Activated T-cell treated with anti-CD3 and anti-CD28 coated beads, Interleukin-2, amount 50 U/mL, for 1 hour (primary cell): Measurements from ENCODE around the gene TRAF3.
"Not testable (repeated sequence)": the region's sequence is repeated elsewhere in the genome, so short reads cannot be mapped to it uniquely, and the experiment has no call there.

ENCODE experiments used
- DNase-seq: peaks from one replicate; pipeline ENCODE4 v3.0.0-alpha.2; 2020

The TRAF3 gene

GRCh38 chr14:102868956-102869547, 91.8 kb downstream of the TRAF3 start:
- no peak for DNase-seq

DNA sequence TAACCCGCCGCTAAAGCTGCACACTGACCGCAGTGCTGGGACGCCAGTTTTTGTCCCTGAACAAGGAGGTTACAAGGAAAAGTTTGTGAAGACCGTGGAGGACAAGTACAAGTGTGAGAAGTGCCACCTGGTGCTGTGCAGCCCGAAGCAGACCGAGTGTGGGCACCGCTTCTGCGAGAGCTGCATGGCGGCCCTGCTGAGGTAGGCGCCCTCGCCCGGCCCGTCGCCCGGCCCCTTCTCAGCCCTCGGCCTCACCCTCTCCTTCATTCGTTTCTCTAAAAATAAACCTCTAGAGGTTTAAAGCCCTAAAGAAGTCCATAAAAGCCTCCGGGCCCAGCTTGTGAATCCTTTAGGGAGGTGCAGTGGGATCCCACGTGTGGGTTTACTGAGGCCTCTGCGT, 93.0 kb downstream of the TRAF3 start:
- no peak for DNase-seq

DNA sequence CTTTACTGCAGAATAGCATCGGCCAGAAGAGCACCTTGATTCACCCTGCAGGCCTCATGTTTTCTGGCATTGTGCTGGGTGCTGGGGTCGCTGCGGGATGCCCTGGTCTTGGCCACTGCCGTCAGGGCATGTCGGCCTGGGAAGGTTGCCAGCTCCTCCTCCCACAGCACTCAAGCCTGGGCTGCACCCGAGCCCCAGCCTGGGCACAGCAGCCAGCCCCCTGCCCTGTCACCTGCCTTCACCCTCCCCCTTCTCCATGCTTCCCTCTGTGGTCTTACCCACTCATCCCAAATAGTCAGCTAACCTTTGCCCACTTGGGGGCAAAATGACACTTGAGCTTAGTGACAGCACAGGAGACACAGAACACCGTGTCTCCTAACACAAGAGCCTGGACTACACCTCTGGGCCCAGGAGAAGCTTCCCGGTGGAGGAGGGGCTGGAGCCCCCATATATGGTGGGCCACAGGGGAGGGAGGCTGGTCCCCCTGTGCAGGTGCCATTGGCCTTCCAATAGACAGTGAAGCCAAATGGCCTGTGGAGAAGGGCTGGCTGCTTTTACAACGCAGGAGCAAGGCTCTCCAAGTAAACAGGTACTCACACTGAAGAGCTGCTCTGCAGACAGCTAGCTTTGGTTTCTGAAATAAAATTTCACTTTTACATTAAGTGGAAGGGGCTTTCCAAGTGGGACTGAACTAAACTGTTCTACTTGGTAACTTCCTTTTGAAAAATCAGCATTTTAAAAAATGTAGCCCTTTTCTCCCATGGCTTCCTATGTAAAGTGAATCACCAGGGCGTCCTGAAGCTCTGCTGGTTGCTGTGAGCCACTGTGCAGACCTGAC, 94.0 kb downstream of the TRAF3 start:
- no peak for DNase-seq

DNA sequence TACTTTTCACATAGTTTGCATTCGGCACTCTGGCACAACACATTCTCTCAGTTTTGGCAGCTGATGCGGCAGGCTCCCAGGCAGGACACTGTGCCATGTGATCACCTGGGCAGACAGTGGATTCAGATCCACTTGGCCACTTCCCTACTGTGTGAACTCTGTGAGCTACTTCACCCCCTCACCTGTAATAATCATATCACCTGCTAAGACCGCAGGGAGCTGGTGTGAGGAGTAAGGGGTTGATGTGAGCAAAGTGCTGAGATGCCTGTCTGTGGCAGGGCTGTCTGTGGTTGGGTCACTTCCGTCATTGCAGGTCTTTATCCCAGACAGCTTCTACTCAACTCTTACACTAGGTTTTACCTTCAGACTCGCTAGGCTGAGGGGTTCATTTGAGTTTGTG, 94.8 kb downstream of the TRAF3 start:
- DNase-seq = no peak

- no peak for DNase-seq
These were observed 95.9 kb downstream of the TRAF3 start for GRCh38 chr14:102873131-102873530.

DNA sequence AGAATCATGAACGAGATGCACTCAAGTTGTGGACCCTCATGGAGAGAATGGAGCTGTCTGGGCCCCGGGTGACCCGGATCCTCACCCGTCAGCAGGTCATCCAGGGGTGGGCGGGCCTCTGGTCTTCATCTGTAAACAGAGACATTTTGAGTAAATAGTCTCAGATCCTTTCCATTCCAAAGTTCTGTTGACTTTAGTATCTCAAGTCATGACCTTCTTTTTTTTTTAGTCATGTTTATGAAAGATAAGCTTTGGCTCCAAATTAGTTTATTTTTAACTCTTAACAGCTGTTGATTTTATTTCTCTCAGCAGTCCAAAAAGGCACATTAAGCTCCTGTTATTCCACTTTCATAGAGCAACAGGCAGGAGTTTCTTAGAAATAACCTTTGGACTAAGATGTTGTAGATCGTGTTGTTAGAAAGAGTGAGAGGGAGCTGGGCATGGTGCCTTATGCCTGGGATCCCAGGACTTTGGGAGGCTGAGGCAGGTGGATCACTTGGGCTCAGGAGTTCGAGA, 96.4 kb downstream of the TRAF3 start:
- DNase-seq = no peak

- DNase-seq = no peak
These were observed 98.4 kb downstream of the TRAF3 start for GRCh38 chr14:102875652-102876051.

DNA sequence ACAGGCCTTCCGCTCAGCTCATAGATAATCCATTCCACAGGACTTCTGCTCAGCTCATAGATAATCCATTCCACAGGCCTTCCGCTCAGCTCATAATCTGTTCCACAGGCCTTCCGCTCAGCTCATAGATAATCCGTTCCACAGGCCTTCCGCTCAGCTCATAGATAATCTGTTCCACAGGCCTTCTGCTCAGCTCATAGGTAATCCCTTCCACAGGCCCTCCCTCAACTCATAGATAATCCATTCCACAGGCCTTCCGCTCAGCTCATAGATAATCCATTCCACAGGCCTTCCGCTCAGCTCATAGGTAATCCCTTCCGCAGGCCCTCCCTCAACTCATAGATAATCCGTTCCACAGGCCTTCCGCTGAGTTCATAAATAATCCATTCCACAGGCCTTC, 100.3 kb downstream of the TRAF3 start:
- DNase-seq = not testable (repeated sequence)

DNA sequence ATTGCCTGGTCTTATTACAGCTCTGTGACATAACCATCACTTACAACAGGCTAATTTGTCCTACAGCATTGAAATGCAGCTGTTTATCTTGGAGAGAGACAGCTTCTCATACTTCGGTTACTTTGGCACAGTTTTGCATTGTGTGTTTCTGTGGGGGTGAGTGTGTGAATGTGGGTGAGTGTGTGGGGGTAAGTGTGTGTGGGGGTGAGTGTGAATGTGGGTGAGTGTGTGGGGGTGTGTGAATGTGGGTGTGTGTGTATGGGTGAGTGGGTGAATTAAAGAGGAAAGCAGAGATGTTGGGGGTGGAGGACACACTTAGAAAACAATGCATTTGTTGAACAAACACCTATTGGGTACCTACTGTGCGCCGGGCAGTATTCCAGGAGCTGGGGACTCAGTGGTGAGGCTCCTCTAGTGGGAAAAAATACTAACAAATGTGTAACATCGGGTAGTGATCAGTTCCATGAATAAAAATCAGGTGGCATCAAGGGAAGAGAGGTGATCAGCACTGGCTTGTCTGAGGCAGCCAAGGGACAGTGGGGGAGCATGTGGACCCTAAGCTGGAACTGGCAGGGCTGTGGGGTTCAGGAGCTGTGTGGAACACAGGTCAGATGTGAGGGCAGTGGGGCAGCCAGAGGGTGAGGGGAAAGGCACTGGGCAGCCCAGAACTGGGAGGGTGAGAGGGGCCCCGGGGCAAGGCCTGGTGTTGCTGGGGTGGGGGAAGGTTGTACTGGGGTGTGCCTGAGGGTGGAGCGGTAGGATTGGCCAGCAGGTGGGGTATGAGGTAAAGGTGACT, 101.1 kb downstream of the TRAF3 start:
- DNase-seq = no peak

DNA sequence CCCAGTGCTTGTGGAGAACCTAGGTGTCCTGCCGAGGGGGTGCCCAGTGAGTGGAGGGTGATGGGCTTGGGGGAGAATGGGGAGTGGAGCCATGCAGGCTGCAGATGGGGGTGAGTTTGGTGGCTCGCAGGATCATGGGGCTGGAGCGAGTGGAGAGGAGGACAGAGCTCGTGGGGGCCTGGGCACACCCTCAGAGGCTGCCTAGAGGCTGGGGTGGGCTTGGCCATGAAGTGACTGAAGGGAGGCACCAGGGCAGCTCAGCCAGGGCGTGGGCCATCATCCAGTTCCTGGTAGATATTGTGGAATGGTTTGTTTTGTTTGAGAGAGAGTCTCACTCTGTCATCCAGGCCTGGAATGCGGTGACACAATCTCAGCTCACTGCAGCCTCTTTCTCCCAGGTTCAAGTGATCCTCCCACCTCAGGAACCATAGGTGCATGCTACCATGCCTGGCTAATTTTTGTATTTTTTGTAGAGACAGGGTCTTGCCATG, 101.8 kb downstream of the TRAF3 start:
- no peak for DNase-seq

- no peak for DNase-seq
These were observed 105.1 kb downstream of the TRAF3 start for GRCh38 chr14:102882226-102882906.

- DNase-seq = no peak
These were observed 105.9 kb downstream of the TRAF3 start for GRCh38 chr14:102883089-102883541.

DNA sequence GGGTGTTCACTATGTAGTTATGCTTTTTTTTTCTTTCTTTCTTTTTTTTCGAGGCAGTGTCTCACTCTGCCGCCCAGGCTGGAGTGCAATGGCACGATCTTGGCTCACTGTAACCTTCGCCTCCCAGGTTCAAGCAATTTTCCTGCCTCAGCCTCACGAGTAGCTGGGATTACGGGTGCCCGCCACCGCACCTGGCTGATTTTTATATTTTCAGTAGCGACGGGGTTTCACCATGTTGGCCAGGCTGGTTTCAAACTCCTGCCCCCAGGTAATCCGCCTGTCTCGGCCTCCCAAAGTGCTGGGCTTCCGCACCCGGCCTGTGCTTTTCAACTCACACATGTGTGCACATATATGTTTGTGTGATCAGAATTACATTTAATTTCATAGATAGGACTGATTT, 106.3 kb downstream of the TRAF3 start:
- no peak for DNase-seq

- no peak for DNase-seq
These were observed 108.6 kb downstream of the TRAF3 start for GRCh38 chr14:102885737-102886447.

DNA sequence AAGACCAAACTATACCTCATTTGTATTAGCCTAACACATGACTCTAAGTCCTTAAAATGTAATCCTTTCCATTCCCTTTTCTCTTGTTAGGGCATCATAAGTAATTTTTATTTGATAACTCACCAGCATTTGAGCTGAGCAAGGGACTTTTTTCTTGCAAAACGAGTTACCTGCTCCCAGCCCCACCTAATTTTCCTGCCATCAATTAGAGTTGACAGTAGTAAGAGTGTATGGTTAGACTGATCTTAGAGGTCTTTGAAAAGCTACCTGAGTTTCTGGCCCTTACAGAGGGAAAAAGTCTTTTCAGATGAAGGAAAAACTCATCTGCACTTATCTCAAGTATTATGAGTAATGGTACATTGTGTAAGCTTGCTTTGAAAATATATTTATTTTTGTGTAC, 111.5 kb downstream of the TRAF3 start:
- no peak for DNase-seq

- DNase-seq = no peak
These were observed 112.4 kb downstream of the TRAF3 start for GRCh38 chr14:102889615-102890014.

DNA sequence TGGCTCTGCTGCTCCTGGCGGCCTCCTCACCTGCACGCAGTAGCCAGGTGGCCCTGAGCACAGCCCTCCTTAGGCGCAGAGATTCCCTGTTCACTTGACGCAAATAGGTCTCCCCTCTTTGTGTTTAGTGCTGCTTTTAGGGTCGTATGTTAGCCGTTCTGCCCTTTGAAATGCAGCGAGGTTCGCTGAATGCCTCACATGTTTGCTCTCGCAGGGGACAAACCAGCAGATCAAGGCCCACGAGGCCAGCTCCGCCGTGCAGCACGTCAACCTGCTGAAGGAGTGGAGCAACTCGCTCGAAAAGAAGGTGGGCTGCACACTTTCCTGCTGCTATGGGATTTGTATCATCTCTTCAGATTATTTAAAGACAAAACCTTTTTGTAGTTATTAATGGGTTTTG, 113.9 kb downstream of the TRAF3 start:
- DNase-seq = no peak

DNA sequence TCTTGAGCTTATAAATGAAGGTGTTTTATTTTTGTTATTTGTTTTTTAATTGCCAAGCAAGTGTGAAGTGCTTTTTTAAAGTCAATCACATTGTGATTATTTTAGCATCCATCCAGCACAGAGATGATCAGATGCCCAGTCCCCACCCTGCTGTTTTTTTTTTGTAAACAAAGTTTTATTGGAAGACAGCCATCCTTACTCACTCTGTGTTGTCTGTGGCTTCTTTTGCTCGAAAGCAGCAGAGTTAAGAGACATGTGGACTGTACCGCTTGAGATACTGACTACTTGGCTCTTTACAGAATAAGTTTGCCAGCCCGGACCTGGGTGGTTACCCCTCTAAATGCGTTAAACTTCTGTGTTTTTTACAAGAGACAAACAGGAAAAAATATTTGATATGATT, 114.3 kb downstream of the TRAF3 start:
- no peak for DNase-seq

- DNase-seq = no peak
These were observed 115.4 kb downstream of the TRAF3 start for GRCh38 chr14:102892651-102893050.

- DNase-seq = no peak
These were observed 116.2 kb downstream of the TRAF3 start for GRCh38 chr14:102893452-102893851.

- not testable (repeated sequence) for DNase-seq
These were observed 119.5 kb downstream of the TRAF3 start for GRCh38 chr14:102896735-102897134.
